Stimulated activated CD8-positive, alpha-beta memory T cell treated with anti-CD3 and anti-CD28 coated beads, Interleukin-4, amount 100 ng/mL, for 24 hours (primary cell): ENCODE data around the gene PPA2.
"Not testable (repeated sequence)": the region's sequence is repeated elsewhere in the genome, so short reads cannot be mapped to it uniquely, and the experiment has no call there.

ENCODE experiments used
- DNase-seq: peaks from one replicate; pipeline ENCODE4 v3.0.0-alpha.2; 2020; ENCODE audit warnings: low read depth

PPA2 gene

GRCh38 chr4:105458541-105458940 is 15.3 kb downstream of the PPA2 start:
- not testable (repeated sequence) for DNase-seq

DNA sequence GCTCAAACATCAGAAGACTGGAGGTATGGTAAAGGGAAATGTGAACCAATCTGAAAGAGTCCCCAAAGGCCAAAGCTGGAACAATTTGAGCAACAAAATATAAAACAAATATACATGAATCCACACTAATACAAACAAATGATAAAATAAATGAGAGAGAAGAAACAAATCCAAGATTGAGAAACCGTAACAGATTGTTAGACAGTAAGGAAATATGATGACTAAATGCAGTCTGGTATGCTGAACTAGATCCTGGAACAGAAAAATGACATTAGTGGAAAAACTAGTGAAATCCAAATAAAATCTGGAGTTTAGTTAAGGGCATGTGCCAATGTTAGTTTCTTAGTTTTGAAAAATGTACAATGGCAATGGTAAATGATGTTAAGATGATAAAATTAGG is 15.9 kb downstream of the PPA2 start:
- DNase-seq, result no peak

GRCh38 chr4:105455998-105456397 is 17.9 kb downstream of the PPA2 start:
- DNase-seq, result no peak

- DNase-seq, result no peak
Observed at GRCh38 chr4:105455182-105455581, 18.7 kb downstream of the PPA2 start.

GRCh38 chr4:105453550-105454205 is 20.2 kb downstream of the PPA2 start:
- DNase-seq, result no peak

DNA sequence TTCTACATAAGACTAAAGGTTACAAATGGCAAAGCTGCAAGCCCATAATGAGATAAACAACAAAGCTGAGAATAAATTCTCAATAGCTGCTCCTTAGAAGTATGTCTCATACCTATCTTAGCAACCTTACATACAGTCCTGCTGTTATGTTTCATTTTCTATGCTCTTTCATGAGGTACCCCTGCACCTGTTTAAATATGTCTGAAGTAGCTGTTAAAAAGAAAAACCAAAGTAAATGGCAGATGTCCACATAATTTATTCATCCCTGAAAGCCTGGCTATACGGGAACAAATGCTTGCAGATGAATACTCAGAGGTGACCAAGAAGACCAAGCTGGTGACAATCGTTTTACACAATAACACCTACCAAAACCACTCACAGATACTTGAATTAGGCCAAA is 22.5 kb downstream of the PPA2 start:
- DNase-seq, result no peak

- DNase-seq, result no peak
Observed at GRCh38 chr4:105440890-105441289, 33.0 kb downstream of the PPA2 start.

- DNase-seq, result no peak
Observed at GRCh38 chr4:105437637-105438036, 36.2 kb downstream of the PPA2 start.

GRCh38 chr4:105436414-105436813 is 37.4 kb downstream of the PPA2 start:
- DNase-seq, result no peak

DNA sequence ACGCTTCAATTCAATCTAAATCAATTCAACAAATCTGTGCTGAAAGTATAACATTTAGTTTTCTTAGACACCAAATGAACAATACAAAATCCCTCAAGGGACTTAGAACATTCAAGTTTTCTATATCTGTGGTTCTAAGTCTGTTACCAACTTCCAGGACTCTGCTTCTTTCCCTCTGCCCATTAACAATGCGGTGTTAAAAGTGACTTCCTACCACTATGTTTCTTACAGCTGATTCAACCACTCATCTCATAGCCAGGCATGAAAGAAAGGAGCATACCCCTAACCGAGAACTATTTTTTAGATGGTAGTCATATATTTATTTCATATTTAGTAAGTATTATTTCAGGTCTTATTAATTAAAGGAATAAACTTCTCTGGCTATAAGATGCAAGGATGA is 38.9 kb downstream of the PPA2 start:
- DNase-seq, result no peak

GRCh38 chr4:105433421-105433820 is 40.4 kb downstream of the PPA2 start:
- DNase-seq, result no peak

DNA sequence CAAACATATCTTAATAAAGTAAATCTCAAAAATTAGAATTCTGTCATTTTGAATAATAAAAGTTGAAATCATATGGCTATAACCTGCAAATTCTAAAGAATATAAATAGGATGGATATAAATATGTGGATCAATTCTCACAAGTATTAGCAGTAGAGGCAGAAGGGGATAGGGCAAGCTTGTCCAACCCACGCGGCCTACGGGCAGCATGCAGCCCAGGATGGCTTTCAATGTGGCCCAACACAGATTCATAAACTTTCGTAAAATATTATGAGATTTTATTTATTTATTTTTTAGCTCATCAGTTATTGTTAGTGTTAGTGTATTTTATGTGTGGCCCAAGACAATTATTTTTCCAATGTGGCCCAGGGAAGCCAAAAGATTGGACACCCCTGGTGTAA is 41.4 kb downstream of the PPA2 start:
- DNase-seq, result no peak

GRCh38 chr4:105430811-105431210 is 43.1 kb downstream of the PPA2 start:
- no peak for DNase-seq

- no peak for DNase-seq
Observed at GRCh38 chr4:105426187-105426897, 47.5 kb downstream of the PPA2 start.

- DNase-seq, result no peak
Observed at GRCh38 chr4:105422207-105422920, 51.5 kb downstream of the PPA2 start.

- DNase-seq, result no peak
Observed at GRCh38 chr4:105417624-105418023, 56.2 kb downstream of the PPA2 start.

DNA sequence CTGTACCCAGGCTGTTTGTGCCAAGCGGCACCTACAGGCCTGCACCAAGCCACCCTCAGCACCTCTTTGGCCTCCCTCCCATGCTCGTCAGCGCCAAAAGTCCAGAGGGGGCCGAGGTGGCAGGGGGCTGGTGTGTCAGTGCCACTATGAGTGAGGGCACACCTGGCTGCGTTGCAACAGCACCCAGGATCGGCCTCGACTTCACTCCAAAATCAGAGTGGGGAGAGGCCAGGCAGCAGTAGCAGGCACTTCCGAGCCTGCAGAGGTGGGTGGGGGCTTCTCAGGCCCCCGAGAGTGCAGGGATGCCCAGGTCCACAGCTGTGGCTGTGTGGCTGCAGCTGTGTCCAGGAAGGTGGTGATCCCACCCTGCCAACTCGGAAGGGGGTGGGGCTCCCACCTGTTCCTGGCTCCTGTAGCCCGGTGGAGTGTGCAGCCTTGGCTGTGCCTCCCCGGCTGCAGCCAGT is 58.5 kb downstream of the PPA2 start:
- no peak for DNase-seq

DNA sequence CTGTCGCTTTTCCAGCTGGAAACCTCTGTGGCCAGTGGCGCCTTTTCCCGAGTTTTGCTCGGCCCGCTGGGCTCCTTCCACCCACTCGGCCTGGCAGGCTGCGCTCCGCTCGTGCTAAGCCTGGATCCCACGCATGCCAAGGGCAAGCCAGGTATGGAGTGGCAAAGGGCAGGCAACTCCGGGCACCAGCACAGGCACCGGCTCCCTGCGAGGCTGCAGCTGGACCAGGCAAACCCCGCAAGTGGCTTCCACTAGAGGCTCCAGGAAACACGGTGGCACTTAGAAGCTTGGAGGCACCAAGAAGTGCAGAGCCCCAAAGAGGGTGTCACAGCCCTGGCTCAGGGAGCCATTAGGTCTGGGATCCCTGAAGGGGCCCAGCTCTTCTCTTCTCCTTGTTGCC is 59.5 kb downstream of the PPA2 start:
- no peak for DNase-seq

GRCh38 chr4:105409135-105409534 is 64.7 kb downstream of the PPA2 start:
- not testable (repeated sequence) for DNase-seq

GRCh38 chr4:105400901-105401677 is 72.8 kb downstream of the PPA2 start:
- no peak for DNase-seq

- no peak for DNase-seq
Observed at GRCh38 chr4:105399532-105400161, 74.2 kb downstream of the PPA2 start.

DNA sequence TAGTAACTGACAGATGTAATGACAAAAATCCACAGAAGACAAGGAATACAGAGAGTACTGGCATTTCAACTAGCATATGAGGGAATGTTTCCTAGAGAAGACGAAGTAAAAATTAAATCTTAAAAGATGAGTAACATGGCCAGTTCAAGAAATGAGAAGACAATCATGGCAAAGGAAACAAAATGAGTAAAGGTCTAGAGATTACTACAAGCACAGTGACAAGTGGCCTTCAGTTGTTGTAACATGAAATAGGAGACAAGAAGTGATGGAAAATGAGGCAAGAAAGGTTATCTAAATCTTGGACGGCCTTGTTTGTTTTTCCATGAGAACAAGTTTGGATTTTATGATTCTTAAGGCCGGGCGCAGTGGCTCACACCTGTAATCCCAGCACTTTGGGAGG is 81.0 kb downstream of the PPA2 start:
- no peak for DNase-seq
